HepG2 (cell line): ENCODE data around the gene NDOR1. TPM values are rescaled to one million over a fixed set of nuclear protein-coding genes. Genes with fewer than 3 reads are reported as not detected.

Source experiments
- BRD4 ChIP-seq: sonication (generic); formaldehyde crosslinking; IDR thresholded peaks from 2 replicates; pipeline ENCODE4 v1.4.0; 2020; ENCODE audit warnings: missing genetic modification reagents
- HNF4G ChIP-seq, 2 experiments: sonication (generic) in 1 of 2; formaldehyde crosslinking in 1 of 2; IDR thresholded peaks; 2 replicates each; pipeline versions ENCODE4 v1.4.0 to v1.6.1; 2011 to 2020; ENCODE audit warnings: borderline replicate concordance in 2 of 2, low read depth in 2 of 2, mild to moderate bottlenecking in 2 of 2, low read length in 1 of 2, missing genetic modification reagents in 1 of 2, moderate library complexity in 1 of 2
- KDM2A ChIP-seq: sonication (generic); formaldehyde crosslinking; IDR thresholded peaks from 2 replicates; pipeline ENCODE4 v1.4.0; 2020; ENCODE audit warnings: low read depth, missing genetic modification reagents, borderline replicate concordance
- MAFK ChIP-seq, 2 experiments: IDR thresholded peaks in 1 of 2; conservative IDR thresholded peaks in 1 of 2; 2 replicates each; pipeline ENCODE4 v1.6.1; 2011; ENCODE audit warnings: improper control_type of control experiment in 2 of 2, low read length in 2 of 2
- MED8 ChIP-seq: sonication (generic); formaldehyde crosslinking; IDR thresholded peaks from 2 replicates; pipeline ENCODE4 v1.8.1; 2023; ENCODE audit warnings: mild to moderate bottlenecking, missing genetic modification reagents; ENCODE audit not compliant: insufficient replicate concordance
- RARG ChIP-seq: sonication (generic); formaldehyde crosslinking; IDR thresholded peaks from 2 replicates; pipeline ENCODE4 v1.4.0; 2020; ENCODE audit warnings: low read depth, mild to moderate bottlenecking, missing genetic modification reagents
- REPIN1 ChIP-seq: sonication (generic); formaldehyde crosslinking; IDR thresholded peaks from 2 replicates; pipeline ENCODE4 v1.8.0; 2022; ENCODE audit warnings: missing genetic modification reagents, low read depth, mild to moderate bottlenecking, borderline replicate concordance
- ZFP41 ChIP-seq: sonication (generic); formaldehyde crosslinking; IDR thresholded peaks from 2 replicates; pipeline ENCODE4 v1.4.0; 2020; ENCODE audit warnings: mild to moderate bottlenecking, missing genetic modification reagents, borderline replicate concordance
- ZFX ChIP-seq: sonication (generic); formaldehyde crosslinking; IDR thresholded peaks from 2 replicates; pipeline ENCODE4 v1.4.0; 2020; ENCODE audit warnings: mild to moderate bottlenecking, low read depth, missing genetic modification reagents, moderate library complexity
- ZNF547 ChIP-seq: sonication (generic); formaldehyde crosslinking; IDR thresholded peaks from 2 replicates; pipeline ENCODE4 v1.5.1; 2020; ENCODE audit warnings: mild to moderate bottlenecking, missing genetic modification reagents
- ZNF570 ChIP-seq: sonication (generic); formaldehyde crosslinking; IDR thresholded peaks from 2 replicates; pipeline ENCODE4 v1.4.0; 2020; ENCODE audit warnings: mild to moderate bottlenecking, missing genetic modification reagents, borderline replicate concordance
- ZNF766 ChIP-seq: sonication (generic); formaldehyde crosslinking; IDR thresholded peaks from 2 replicates; pipeline ENCODE4 v1.5.0; 2020; ENCODE audit warnings: missing genetic modification reagents, borderline replicate concordance
- polyA plus RNA-seq, 8 experiments: library from polyadenylated mRNA; depleted of rRNA in 3 of 8; stranded (reverse) in 7 of 8; unstranded in 1 of 8; fragments of >200 nt; fragmentation: Illumina TruSeq in 4 of 8; extraction: Trizol in 4 of 8; gene quantifications; 2 replicates each; pipeline versions ENCODE4 v1.2.1 to v1.2.3, GENCODE V29; 2011 to 2016; ENCODE audit warnings: low read depth in 4 of 8, missing spikeins in 1 of 8, mixed read lengths in 1 of 8; ENCODE audit not compliant: insufficient read depth in 1 of 8
- total RNA-seq, 5 experiments: library from RNA; depleted of rRNA; stranded (reverse); fragments of >200 nt; fragmentation: Illumina TruSeq; extraction: Trizol; gene quantifications; 2 replicates each; pipeline ENCODE4 v1.2.3, GENCODE V29; 2016; ENCODE audit warnings: low read depth in 1 of 5
- TF ChIP-seq, protein P1 (sequence below): sonication (generic); formaldehyde crosslinking; IDR thresholded peaks from 2 replicates; pipeline ENCODE4 v1.8.0; 2022; ENCODE audit warnings: mild to moderate bottlenecking, missing genetic modification reagents; ENCODE audit not compliant: insufficient replicate concordance
- TF ChIP-seq, protein P2 (sequence below): sonication (generic); formaldehyde crosslinking; IDR thresholded peaks from 2 replicates; pipeline ENCODE4 v1.4.0; 2020; ENCODE audit warnings: missing genetic modification reagents, borderline replicate concordance
- TF ChIP-seq, protein P3 (sequence below): sonication (generic); formaldehyde crosslinking; IDR thresholded peaks from 2 replicates; pipeline ENCODE4 v1.8.1; 2023; ENCODE audit warnings: missing genetic modification reagents, mild to moderate bottlenecking, borderline replicate concordance
- TF ChIP-seq, protein P4 (sequence below): sonication (generic); formaldehyde crosslinking; IDR thresholded peaks from 2 replicates; pipeline ENCODE4 v1.8.1; 2023; ENCODE audit warnings: mild to moderate bottlenecking, missing genetic modification reagents
- TF ChIP-seq, protein P5 (sequence below): sonication (generic); formaldehyde crosslinking; IDR thresholded peaks from 2 replicates; pipeline ENCODE4 v1.5.0; 2020; ENCODE audit warnings: mild to moderate bottlenecking, missing genetic modification reagents, borderline replicate concordance

NDOR1 gene
- total and polyA plus RNA-seq, 2 of the 13 experiments (the other 11 are each of a cell fraction or from before 2014, with no cell fraction given): 3.6 to 8.7 TPM

DNA sequence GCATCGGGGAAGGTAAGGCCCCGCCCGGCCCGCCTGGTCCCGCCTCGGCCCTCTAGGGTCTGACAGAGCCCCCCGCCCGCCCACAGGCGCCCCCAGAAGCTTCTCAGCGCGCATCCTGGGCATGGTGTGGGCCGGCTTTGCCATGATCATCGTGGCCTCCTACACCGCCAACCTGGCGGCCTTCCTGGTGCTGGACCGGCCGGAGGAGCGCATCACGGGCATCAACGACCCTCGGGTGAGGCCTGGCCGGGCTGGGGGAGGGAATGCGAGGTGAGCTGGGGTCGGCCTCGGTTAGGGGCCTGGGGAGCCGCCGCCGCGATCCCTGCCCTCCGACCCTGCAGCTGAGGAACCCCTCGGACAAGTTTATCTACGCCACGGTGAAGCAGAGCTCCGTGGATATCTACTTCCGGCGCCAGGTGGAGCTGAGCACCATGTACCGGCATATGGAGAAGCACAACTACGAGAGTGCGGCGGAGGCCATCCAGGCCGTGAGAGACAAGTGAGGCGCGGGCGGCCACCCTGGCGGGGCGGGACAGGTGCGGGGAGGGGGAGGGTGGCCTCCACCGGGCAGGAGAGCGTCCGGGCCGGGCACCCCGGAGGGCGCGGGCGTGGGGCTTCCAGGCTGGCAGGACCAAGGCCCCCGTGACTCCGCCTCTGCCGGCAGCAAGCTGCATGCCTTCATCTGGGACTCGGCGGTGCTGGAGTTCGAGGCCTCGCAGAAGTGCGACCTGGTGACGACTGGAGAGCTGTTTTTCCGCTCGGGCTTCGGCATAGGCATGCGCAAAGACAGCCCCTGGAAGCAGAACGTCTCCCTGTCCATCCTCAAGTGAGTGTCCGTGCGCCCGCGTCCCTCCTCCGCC, 42.8 kb upstream of the NDOR1 start (continued):
- TF ChIP-seq, protein P1, sequence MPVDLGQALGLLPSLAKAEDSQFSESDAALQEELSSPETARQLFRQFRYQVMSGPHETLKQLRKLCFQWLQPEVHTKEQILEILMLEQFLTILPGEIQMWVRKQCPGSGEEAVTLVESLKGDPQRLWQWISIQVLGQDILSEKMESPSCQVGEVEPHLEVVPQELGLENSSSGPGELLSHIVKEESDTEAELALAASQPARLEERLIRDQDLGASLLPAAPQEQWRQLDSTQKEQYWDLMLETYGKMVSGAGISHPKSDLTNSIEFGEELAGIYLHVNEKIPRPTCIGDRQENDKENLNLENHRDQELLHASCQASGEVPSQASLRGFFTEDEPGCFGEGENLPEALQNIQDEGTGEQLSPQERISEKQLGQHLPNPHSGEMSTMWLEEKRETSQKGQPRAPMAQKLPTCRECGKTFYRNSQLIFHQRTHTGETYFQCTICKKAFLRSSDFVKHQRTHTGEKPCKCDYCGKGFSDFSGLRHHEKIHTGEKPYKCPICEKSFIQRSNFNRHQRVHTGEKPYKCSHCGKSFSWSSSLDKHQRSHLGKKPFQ: no peak
- TF ChIP-seq MED8 (CRISPR knock-in tag) (no peak), MAFK (conservative IDR thresholded peaks at IDR 0.05 in 1 of 2, IDR thresholded peaks at IDR 0.05 in 1 of 2; ENCODE audit: low read length in 2 of 2) (no peak), KDM2A (CRISPR knock-in tag) (0 out of 2 replicates have a peak, but pooled peaks have one; percentile 25), ZNF766 (no peak), ZFX (CRISPR knock-in tag) (peak; percentile 65), BRD4 (CRISPR knock-in tag) (0 out of 2 replicates have a peak, but pooled peaks have one; percentile 22), ZFP41 (CRISPR knock-in tag) (no peak), RARG (CRISPR knock-in tag) (no peak), ZNF570 (no peak), ZNF547 (CRISPR knock-in tag) (0 out of 2 replicates have a peak, but pooled peaks have one; percentile 65), HNF4G (IDR thresholded peaks at IDR 0.05; ENCODE audit: borderline replicate concordance, low read depth, low read length) (no peak), HNF4G (CRISPR knock-in tag; IDR thresholded peaks at IDR 0.05; ENCODE audit: borderline replicate concordance, low read depth) (no peak), REPIN1 (no peak)
- TF ChIP-seq, protein P2, sequence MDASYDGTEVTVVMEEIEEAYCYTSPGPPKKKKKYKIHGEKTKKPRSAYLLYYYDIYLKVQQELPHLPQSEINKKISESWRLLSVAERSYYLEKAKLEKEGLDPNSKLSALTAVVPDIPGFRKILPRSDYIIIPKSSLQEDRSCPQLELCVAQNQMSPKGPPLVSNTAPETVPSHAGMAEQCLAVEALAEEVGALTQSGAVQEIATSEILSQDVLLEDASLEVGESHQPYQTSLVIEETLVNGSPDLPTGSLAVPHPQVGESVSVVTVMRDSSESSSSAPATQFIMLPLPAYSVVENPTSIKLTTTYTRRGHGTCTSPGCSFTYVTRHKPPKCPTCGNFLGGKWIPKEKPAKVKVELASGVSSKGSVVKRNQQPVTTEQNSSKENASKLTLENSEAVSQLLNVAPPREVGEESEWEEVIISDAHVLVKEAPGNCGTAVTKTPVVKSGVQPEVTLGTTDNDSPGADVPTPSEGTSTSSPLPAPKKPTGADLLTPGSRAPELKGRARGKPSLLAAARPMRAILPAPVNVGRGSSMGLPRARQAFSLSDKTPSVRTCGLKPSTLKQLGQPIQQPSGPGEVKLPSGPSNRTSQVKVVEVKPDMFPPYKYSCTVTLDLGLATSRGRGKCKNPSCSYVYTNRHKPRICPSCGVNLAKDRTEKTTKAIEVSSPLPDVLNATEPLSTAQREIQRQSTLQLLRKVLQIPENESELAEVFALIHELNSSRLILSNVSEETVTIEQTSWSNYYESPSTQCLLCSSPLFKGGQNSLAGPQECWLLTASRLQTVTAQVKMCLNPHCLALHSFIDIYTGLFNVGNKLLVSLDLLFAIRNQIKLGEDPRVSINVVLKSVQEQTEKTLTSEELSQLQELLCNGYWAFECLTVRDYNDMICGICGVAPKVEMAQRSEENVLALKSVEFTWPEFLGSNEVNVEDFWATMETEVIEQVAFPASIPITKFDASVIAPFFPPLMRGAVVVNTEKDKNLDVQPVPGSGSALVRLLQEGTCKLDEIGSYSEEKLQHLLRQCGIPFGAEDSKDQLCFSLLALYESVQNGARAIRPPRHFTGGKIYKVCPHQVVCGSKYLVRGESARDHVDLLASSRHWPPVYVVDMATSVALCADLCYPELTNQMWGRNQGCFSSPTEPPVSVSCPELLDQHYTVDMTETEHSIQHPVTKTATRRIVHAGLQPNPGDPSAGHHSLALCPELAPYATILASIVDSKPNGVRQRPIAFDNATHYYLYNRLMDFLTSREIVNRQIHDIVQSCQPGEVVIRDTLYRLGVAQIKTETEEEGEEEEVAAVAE (CRISPR knock-in tag): no peak
- TF ChIP-seq, protein P3, sequence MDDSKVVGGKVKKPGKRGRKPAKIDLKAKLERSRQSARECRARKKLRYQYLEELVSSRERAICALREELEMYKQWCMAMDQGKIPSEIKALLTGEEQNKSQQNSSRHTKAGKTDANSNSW: peak; percentile 38; the same call in 1 of the 2 replicates
- TF ChIP-seq, protein P4, sequence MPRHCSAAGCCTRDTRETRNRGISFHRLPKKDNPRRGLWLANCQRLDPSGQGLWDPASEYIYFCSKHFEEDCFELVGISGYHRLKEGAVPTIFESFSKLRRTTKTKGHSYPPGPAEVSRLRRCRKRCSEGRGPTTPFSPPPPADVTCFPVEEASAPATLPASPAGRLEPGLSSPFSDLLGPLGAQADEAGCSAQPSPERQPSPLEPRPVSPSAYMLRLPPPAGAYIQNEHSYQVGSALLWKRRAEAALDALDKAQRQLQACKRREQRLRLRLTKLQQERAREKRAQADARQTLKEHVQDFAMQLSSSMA (CRISPR knock-in tag): no peak
- TF ChIP-seq, protein P5, sequence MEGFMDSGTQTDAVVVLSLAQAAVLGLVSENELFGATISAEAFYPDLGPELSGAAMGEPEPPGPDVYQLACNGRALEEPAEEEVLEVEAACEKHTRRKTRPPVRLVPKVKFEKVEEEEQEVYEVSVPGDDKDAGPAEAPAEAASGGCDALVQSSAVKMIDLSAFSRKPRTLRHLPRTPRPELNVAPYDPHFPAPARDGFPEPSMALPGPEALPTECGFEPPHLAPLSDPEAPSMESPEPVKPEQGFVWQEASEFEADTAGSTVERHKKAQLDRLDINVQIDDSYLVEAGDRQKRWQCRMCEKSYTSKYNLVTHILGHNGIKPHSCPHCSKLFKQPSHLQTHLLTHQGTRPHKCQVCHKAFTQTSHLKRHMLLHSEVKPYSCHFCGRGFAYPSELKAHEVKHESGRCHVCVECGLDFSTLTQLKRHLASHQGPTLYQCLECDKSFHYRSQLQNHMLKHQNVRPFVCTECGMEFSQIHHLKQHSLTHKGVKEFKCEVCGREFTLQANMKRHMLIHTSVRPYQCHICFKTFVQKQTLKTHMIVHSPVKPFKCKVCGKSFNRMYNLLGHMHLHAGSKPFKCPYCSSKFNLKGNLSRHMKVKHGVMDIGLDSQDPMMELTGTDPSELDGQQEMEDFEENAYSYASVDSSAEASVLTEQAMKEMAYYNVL: 0 out of 2 replicates have a peak, but pooled peaks have one; percentile 46
